Measurements from ENCODE around the gene HYOU1. TPM values are rescaled to one million over a fixed set of nuclear protein-coding genes. Genes with fewer than 3 reads are reported as not detected.
"Not testable (repeated sequence)": the region's sequence is repeated elsewhere in the genome, so short reads cannot be mapped to it uniquely, and the experiment has no call there.

The HYOU1 gene
- total and polyA plus RNA-seq, 4 donors = 35.7 to 145 (median 68.7) TPM

DNA sequence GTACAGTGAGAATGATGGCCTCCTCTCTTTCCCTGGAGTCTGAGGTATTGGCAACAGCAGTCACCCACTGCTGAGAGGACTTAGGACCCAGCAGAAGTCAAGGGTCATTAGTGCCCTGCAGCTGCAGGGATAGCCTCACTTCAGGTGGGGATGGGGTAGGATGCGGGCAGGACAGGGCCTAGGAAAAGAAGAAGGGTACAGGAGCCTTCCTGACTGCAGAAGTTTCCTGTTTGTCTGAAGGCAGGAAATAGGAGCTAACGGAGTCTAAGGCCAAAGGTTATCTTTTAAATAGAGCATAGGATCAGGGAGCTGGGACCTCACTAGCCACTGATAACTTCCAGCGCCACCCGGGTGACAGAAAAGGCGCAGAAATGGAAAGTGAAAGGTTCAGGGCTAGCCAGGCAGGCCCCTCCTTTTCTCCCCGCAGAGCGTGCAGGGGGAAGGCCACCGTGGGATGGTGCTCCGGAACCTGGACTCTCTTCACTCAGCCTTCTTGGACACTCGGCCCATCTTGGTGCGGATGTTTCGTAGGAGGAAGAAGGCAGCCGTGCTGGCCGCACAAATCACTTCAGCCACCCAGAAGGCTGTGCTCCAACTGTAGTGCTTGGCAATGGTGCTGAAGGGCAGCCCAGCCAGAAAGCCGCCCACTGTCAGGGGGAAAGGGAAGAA, 32.4 kb downstream of the HYOU1 start:
- no peak overlapping the region for H3K4me3 ChIP-seq (ENCODE audit: low read length in 2 of 2)
- H3K9me3 ChIP-seq (ENCODE audit: control insufficient read depth, low read length) = no peaks in the 10 kb centered on the region
- no peaks in the 10 kb centered on the region for H3K4me1 ChIP-seq (ENCODE audit: control insufficient read depth in 1 of 2, insufficient read depth in 2 of 2, low read length in 2 of 2)
- DNase-seq = no peak
- no peak overlapping the region for H3K27ac ChIP-seq (ENCODE audit: low read depth in 1 of 2, low read length in 2 of 2)
- ATAC-seq (ENCODE audit: low FRiP score) = peak; percentile 16
- no peaks in the 10 kb centered on the region for H3K36me3 ChIP-seq (ENCODE audit: control insufficient read depth in 1 of 2, insufficient read depth in 2 of 2, low read length in 1 of 2)
- intact Hi-C loops (cut with DNase I) = loop anchor here in 1 of 2 donors (5.0 kb wide), 1 partner anchor 43 kb away; the partner anchor contains the start of gene VPS11
- WGBS, 2 donors = 57 to 58% methylated on average over 15 of the region's 15 CpGs
- no peaks in the 10 kb centered on the region for H3K27me3 ChIP-seq (ENCODE audit: control insufficient read depth in 1 of 2, insufficient read depth in 2 of 2, low read length in 1 of 2)

DNA sequence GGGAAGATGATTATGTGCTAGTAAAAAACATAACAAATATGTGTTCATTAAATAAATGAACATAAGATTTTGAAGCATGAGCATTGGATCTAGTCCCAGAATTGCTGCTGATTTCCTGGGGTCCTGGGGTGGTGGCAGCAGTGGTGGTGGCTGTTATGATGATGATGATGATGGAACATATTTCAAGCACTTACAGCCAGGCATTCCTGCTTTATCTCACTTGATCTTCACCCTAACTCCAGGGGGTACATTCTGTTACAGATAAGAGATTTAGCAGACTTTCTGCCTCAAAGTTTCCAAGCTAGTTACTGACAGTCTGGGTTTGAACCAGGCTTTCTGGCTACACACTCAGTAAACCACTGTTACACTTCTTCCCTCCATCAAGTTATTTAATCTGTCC, 33.3 kb downstream of the HYOU1 start:
- Histone ChIP-seq H3K27me3 (ENCODE audit: control insufficient read depth in 1 of 2, insufficient read depth in 2 of 2, low read length in 1 of 2) (no peaks in the 10 kb centered on the region), H3K4me1 (ENCODE audit: control insufficient read depth in 1 of 2, insufficient read depth in 2 of 2, low read length in 2 of 2) (no peaks in the 10 kb centered on the region), H3K9me3 (ENCODE audit: control insufficient read depth, low read length) (no peaks in the 10 kb centered on the region), H3K36me3 (ENCODE audit: control insufficient read depth in 1 of 2, insufficient read depth in 2 of 2, low read length in 1 of 2) (no peaks in the 10 kb centered on the region), H3K27ac (ENCODE audit: low read depth in 1 of 2, low read length in 2 of 2) (no peak overlapping the region), H3K4me3 (ENCODE audit: low read length in 2 of 2) (no peak overlapping the region)
- intact Hi-C loops (cut with DNase I) = no loop called here
- DNase-seq = no peak
- ATAC-seq (ENCODE audit: low FRiP score) = no peak

GRCh38 chr11:119021631-119022030, 35.4 kb downstream of the HYOU1 start:
- Histone ChIP-seq H3K9me3 (ENCODE audit: control insufficient read depth, low read length) (no peaks in the 10 kb centered on the region), H3K27me3 (ENCODE audit: control insufficient read depth in 1 of 2, insufficient read depth in 2 of 2, low read length in 1 of 2) (no peaks in the 10 kb centered on the region), H3K36me3 (ENCODE audit: control insufficient read depth in 1 of 2, insufficient read depth in 2 of 2, low read length in 1 of 2) (no peaks in the 10 kb centered on the region), H3K27ac (ENCODE audit: low read depth in 1 of 2, low read length in 2 of 2) (no peak overlapping the region), H3K4me3 (ENCODE audit: low read length in 2 of 2) (no peak overlapping the region), H3K4me1 (ENCODE audit: control insufficient read depth in 1 of 2, insufficient read depth in 2 of 2, low read length in 2 of 2) (no peaks in the 10 kb centered on the region)
- 79 to 82% methylated on average over 5 of the region's 5 CpGs for WGBS, 2 donors
- intact Hi-C loops (cut with DNase I) = no loop called here
- DNase-seq = no peak
- no peak for ATAC-seq (ENCODE audit: low FRiP score)

DNA sequence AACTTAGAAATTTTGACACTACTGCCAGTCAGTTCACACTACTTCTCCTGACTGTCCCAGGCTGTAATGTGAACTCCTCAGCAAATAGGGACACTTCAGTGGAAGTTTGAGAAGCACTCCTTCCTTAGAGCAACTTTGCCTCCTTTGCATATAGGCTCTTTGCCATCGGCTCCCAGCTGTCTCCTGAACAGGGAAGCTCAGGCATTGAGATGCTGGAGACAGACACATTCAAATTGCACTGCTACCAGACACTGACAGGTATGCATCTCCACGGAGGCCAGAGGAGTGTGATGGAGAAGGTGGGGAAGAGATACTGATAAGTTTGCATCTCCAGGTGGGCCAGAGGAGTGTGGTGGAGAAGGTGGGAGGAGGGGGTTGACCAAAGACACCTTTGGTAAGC, 37.0 kb downstream of the HYOU1 start:
- no peaks in the 10 kb centered on the region for H3K4me1 ChIP-seq (ENCODE audit: control insufficient read depth in 1 of 2, insufficient read depth in 2 of 2, low read length in 2 of 2)
- no peak for ATAC-seq (ENCODE audit: low FRiP score)
- no peak overlapping the region for H3K27ac ChIP-seq (ENCODE audit: low read depth in 1 of 2, low read length in 2 of 2)

DNA sequence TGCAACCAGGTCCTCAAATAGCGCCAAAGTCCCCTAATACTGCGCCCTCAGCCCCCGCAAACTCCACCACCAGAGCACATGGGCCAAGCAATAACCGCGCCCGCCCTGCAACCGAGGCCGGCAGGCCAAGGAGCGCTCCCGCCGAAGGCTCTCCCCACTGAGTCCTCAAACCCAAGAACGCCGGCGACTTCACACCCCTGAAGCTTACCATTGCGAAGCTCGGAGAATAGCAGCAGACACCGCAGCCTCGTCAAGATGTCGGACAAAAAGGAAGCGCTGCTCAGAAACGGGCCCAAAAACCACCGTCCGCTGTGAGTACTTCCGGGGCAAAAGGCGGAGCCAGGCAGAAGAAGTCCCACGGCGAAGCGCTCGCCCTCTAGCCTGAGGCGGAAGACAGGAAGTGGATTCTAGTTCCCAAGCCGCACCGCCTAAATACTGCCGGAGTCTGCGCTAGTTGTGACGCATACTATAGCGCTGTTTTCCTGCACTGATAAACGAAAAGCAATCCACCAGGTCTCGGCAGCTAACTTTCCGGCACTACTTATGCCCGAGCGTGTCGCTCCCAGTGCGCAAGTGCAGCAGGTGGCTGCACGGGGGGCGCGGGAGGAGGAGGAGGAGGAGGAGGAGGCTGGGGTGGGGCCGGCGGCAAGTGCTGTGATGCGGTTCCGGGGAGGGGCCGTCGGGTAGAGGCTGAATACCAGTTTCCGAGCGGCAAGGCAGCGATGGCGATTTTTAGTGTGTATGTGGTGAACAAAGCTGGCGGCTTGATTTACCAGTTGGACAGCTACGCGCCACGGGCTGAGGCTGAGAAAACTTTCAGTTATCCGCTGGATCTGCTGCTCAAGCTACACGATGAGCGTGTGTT, 38.7 kb downstream of the HYOU1 start, which contains the start of the genes RPS25 and TRAPPC4:
Gene RPS25, minus strand, starts transcription at position 270 of the 865 bp plus-strand sequence. Its CDS starts 59 bp downstream, at position 211.
Gene TRAPPC4, plus strand, starts transcription at position 693 of the 865 bp plus-strand sequence. Its CDS starts 30 bp downstream, at position 723.
- H3K4me1 ChIP-seq (ENCODE audit: control insufficient read depth in 1 of 2, insufficient read depth in 2 of 2, low read length in 2 of 2) = no peaks in the 10 kb centered on the region
- H3K27ac ChIP-seq (ENCODE audit: low read depth in 1 of 2, low read length in 2 of 2) = peak within 1 kb of the TSS; percentile 8 to 87
- ATAC-seq (ENCODE audit: low FRiP score) (peak; percentile 97), DNase-seq (peak; percentile 97 to 98)
- H3K36me3 ChIP-seq (ENCODE audit: control insufficient read depth in 1 of 2, insufficient read depth in 2 of 2, low read length in 1 of 2) = no peaks in the 10 kb centered on the region
- intact Hi-C loops (cut with DNase I) = loop anchor here in 1 of 2 donors (2.0 kb wide), 1 partner anchor 20 kb away; the partner anchor contains the start of gene CENATAC
- H3K9me3 ChIP-seq (ENCODE audit: control insufficient read depth, low read length) = no peaks in the 10 kb centered on the region
- WGBS, 2 donors = 0% methylated on average over 61 to 63 of the region's 63 CpGs
- no peaks in the 10 kb centered on the region for H3K27me3 ChIP-seq (ENCODE audit: control insufficient read depth in 1 of 2, insufficient read depth in 2 of 2, low read length in 1 of 2)
- H3K4me3 ChIP-seq (ENCODE audit: low read length in 2 of 2) = peak within 1 kb of the TSS; percentile 52 to 75

More for the DNA sequence above, 37.0 kb downstream of the HYOU1 start:
- H3K36me3 ChIP-seq (ENCODE audit: control insufficient read depth in 1 of 2, insufficient read depth in 2 of 2, low read length in 1 of 2) = no peaks in the 10 kb centered on the region
- 52 to 55% methylated on average over 2 of the region's 2 CpGs for WGBS, 2 donors
- no peaks in the 10 kb centered on the region for H3K9me3 ChIP-seq (ENCODE audit: control insufficient read depth, low read length)
- intact Hi-C loops (cut with DNase I) = loop anchor here in 1 of 2 donors (2.0 kb wide), 1 partner anchor 21 kb away; the partner anchor contains the start of gene CENATAC
- H3K27me3 ChIP-seq (ENCODE audit: control insufficient read depth in 1 of 2, insufficient read depth in 2 of 2, low read length in 1 of 2) = no peaks in the 10 kb centered on the region
- no peak overlapping the region for H3K4me3 ChIP-seq (ENCODE audit: low read length in 2 of 2)
- no peak for DNase-seq

DNA sequence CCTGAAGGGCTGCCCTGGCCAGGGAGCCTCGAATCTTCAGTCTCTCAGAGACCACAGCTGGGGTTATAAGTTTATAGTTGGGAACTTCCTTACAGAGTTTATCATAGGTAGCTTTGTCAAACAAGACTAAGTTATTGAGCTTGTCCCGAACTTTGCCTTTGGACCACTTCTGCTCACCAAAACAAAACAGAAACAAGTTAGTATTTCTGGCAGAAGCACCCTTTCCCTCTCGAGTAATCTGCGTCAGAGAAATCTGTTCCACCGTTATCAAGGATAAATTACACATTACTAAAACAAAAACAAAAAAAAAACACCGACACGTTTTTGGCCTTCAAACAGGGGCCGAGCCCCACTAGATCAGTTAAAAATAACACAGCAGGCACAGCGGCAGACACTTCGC, 39.6 kb downstream of the HYOU1 start:
- intact Hi-C loops (cut with DNase I); H3K27me3 ChIP-seq (ENCODE audit: control insufficient read depth in 1 of 2, insufficient read depth in 2 of 2, low read length in 1 of 2); ATAC-seq (ENCODE audit: low FRiP score); DNase-seq; H3K4me1 ChIP-seq (ENCODE audit: control insufficient read depth in 1 of 2, insufficient read depth in 2 of 2, low read length in 2 of 2); H3K9me3 ChIP-seq (ENCODE audit: control insufficient read depth, low read length); H3K36me3 ChIP-seq (ENCODE audit: control insufficient read depth in 1 of 2, insufficient read depth in 2 of 2, low read length in 1 of 2): not testable (repeated sequence)
- peak overlapping the region; percentile 52 to 75 for H3K4me3 ChIP-seq (ENCODE audit: low read length in 2 of 2)
- H3K27ac ChIP-seq (ENCODE audit: low read depth in 1 of 2, low read length in 2 of 2) = peak overlapping the region in 1 of 2 donors; percentile 3
- WGBS, 2 donors = 6 to 7% methylated on average over 10 of the region's 10 CpGs

DNA sequence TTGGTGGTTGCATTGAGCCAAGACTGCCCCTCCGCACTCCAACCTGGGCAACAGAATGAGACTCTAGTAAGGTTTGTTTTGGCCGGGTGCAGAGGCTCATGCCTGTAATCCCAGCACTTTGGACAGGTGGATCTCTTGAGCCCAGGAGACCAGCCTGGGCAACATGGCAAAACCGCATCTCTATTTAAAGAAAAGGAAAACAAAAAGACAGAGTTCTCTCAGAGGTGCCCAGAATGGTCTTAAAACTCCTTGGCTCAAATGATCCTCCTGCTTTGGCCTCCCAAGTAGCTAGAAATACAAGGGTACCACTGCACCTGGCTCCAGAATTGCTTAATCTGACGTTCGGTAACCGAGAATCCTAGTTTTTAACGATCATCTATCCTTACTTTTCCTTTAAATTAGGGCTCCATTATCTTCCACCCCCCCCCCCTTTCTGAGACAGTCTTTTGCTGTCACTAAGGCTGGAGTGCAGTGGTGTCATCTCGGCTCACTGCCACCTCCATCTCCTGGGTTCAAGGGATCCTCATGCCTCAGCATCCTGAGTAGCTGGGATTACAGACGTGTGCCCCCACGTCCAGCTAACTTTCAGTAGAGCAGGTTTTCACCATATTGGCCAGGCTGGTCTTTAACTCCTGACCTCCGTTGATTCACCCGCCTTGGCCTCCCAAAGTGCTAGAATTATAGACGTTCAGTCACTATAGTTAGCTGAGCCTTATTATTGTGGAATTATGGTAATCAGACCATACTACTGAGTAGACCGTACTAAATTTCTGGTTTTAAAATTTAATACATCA, 40.6 kb downstream of the HYOU1 start:
- Histone ChIP-seq H3K27me3 (ENCODE audit: control insufficient read depth in 1 of 2, insufficient read depth in 2 of 2, low read length in 1 of 2) (no peaks in the 10 kb centered on the region), H3K27ac (ENCODE audit: low read depth in 1 of 2, low read length in 2 of 2) (no peak overlapping the region), H3K4me1 (ENCODE audit: control insufficient read depth in 1 of 2, insufficient read depth in 2 of 2, low read length in 2 of 2) (no peaks in the 10 kb centered on the region), H3K4me3 (ENCODE audit: low read length in 2 of 2) (no peak overlapping the region), H3K36me3 (ENCODE audit: control insufficient read depth in 1 of 2, insufficient read depth in 2 of 2, low read length in 1 of 2) (peaks cover 0 to 1% of the 10 kb centered on the region in 2 donors), H3K9me3 (ENCODE audit: control insufficient read depth, low read length) (no peaks in the 10 kb centered on the region)
- 72 to 77% methylated on average over 14 of the region's 14 CpGs for WGBS, 2 donors
- DNase-seq (no peak), ATAC-seq (ENCODE audit: low FRiP score) (no peak)
- intact Hi-C loops (cut with DNase I) = no loop called here

DNA sequence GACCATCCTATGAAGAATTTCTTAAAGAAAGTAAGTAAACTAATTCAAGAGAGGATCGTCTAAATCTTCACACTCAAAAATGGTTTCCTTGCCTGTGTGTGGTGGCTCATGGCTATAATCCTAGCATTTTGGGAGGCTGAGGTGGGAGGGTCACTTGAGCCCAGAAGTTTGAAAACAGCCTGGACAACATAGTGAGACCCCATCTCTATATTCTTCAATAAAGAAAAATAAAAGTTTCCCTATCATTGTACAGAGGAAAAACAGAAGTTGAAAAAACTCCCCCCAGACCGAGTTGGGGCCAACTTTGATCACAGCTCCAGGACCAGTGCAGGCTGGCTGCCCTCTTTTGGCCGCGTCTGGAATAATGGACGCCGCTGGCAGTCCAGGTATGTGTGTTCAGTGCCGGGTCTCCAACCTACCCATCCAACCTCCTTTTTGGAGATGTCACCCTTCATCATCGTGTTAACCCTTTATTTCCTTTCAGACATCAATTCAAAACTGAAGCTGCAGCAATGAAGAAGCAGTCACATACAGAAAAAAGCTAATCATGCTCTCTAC, 41.9 kb downstream of the HYOU1 start:
- Histone ChIP-seq H3K27me3 (ENCODE audit: control insufficient read depth in 1 of 2, insufficient read depth in 2 of 2, low read length in 1 of 2) (no peaks in the 10 kb centered on the region), H3K27ac (ENCODE audit: low read depth in 1 of 2, low read length in 2 of 2) (no peak overlapping the region), H3K9me3 (ENCODE audit: control insufficient read depth, low read length) (no peaks in the 10 kb centered on the region), H3K4me3 (ENCODE audit: low read length in 2 of 2) (no peak overlapping the region), H3K4me1 (ENCODE audit: control insufficient read depth in 1 of 2, insufficient read depth in 2 of 2, low read length in 2 of 2) (no peaks in the 10 kb centered on the region), H3K36me3 (ENCODE audit: control insufficient read depth in 1 of 2, insufficient read depth in 2 of 2, low read length in 1 of 2) (peaks cover 0 to 1% of the 10 kb centered on the region in 2 donors)
- ATAC-seq (ENCODE audit: low FRiP score) (no peak), DNase-seq (no peak)
- 63 to 67% methylated on average over 8 of the region's 8 CpGs for WGBS, 2 donors
- intact Hi-C loops (cut with DNase I) = no loop called here

Measured in aorta (tissue), 5 donors.